ENCODE results near the gene SERINC4. TPM values are rescaled to one million over a fixed set of nuclear protein-coding genes. Genes with fewer than 3 reads are reported as not detected.

Gene SERINC4
- total and polyA plus RNA-seq, 9 of the 15 experiments (the other 6 are each of a cell fraction or from before 2014, with no cell fraction given), result 0.14 to 0.86 (median 0.18) TPM; not detected in 2

- TF ChIP-seq ZNF518B (CRISPR knock-in tag; IDR thresholded peaks at IDR 0.05) (no peak), ZNF830 (CRISPR knock-in tag; IDR thresholded peaks at IDR 0.05) (no peak), PCBP1 (IDR thresholded peaks at IDR 0.05; ENCODE audit: low read depth, low read length, poor library complexity, severe bottlenecking) (no peak), DNMT1 (IDR thresholded peaks at IDR 0.05) (no peak), TEAD1 (CRISPR knock-in tag; IDR thresholded peaks at IDR 0.05) (peak in 1 of 2 experiments; percentile 77; a peak in 1 of 4 replicates), RAD51 (IDR thresholded peaks at IDR 0.05; ENCODE audit: borderline replicate concordance, low read depth) (no peak), HNRNPLL (IDR thresholded peaks at IDR 0.05; ENCODE audit: low read depth, low read length, poor library complexity, severe bottlenecking) (no peak), ZNF277 (CRISPR knock-in tag; IDR thresholded peaks at IDR 0.05; ENCODE audit: borderline replicate concordance) (no peak), RFX7 (CRISPR knock-in tag; IDR thresholded peaks at IDR 0.05) (no peak), GTF2E2 (tag; IDR thresholded peaks at IDR 0.05) (peak; percentile 75), XRCC4 (IDR thresholded peaks at IDR 0.05; ENCODE audit: extremely low read depth, insufficient read depth, insufficient read length) (no peak), HDGF (IDR thresholded peaks at IDR 0.05) (no peak), MCM2 (IDR thresholded peaks at IDR 0.05; ENCODE audit: low read depth) (no peak), EWSR1 (IDR thresholded peaks at IDR 0.05; ENCODE audit: borderline replicate concordance, low read depth, partially characterized antibody) (no peak), ZNF584 (CRISPR knock-in tag; IDR thresholded peaks at IDR 0.05; ENCODE audit: low read depth) (no peak), ZNF778 (CRISPR knock-in tag; IDR thresholded peaks at IDR 0.05) (no peak), EHMT2 (IDR thresholded peaks at IDR 0.05) (no peak), MTF1 (CRISPR knock-in tag; IDR thresholded peaks at IDR 0.05; ENCODE audit: borderline replicate concordance) (no peak), CAMTA2 (CRISPR knock-in tag; conservative IDR thresholded peaks at IDR 0.05) (no peak), ZNF764 (CRISPR knock-in tag; IDR thresholded peaks at IDR 0.05; ENCODE audit: low read depth) (no peak), FOXJ3 (CRISPR knock-in tag; IDR thresholded peaks at IDR 0.05) (no peak), POLR2AphosphoS5 (IDR thresholded peaks at IDR 0.05; ENCODE audit: control insufficient read depth, insufficient read depth, low read depth, low read length) (peak; percentile 96)
Observed at GRCh38 chr15:43824302-43825246, 24.6 kb upstream of the SERINC4 start, which contains the start of gene MFAP1 (continued).
